HCT116 (cell line): ENCODE data around the gene INPP5D. TPM values are rescaled to one million over a fixed set of nuclear protein-coding genes. Genes with fewer than 3 reads are reported as not detected.

Experiments used
- ATAC-seq: fragments of 200-7000 bp; cut with Tn5 transposase; 2 replicates; pipeline ENCODE4 v1.9.1; 2020; ENCODE audit warnings: mild to moderate bottlenecking, moderate library complexity
- BruUV-seq: library from RNA; stranded (reverse); fragments of 400-500 nt; replicated peaks from 2 replicates; lab custom pipeline; 2021; lab: Mats Ljungman, UMichigan
- CTCF ChIA-PET: fragments of 300-600 bp; sonication (Branson Sonifier 250); formaldehyde crosslinking; loops from one replicate; lab custom pipeline; 2021; ENCODE audit warnings: antibody characterized with exemption; lab: Charles Lee
- POLR2A ChIA-PET: fragments of 300-600, 350-600 bp; sonication (Branson Sonifier 250); formaldehyde crosslinking; loops from one replicate; lab custom pipeline; 2021; ENCODE audit warnings: antibody characterized with exemption; lab: Charles Lee
- RAD21 ChIA-PET, 2 experiments: fragments of 300-600 bp; sonication (Branson Sonifier 250); formaldehyde crosslinking; loops; one replicate each; lab custom pipeline; 2023; ENCODE audit warnings: low total read pairs in 2 of 2; ENCODE audit not compliant: uncharacterized antibody in 2 of 2, unreplicated experiment in 2 of 2, low non-redundant PET in 1 of 2; lab: Charles Lee
- DNase-seq: peaks from one replicate; pipeline ENCODE4 v3.0.0-alpha.2; 2010; ENCODE audit warnings: low read depth, low spot score
- H2AFZ ChIP-seq: fragments of 200-600 bp; shearing (Covaris generic), sonication (generic); 2 replicates; pipeline ENCODE4 v1.6.1; 2017; ENCODE audit warnings: low read depth, mixed run types, mixed read lengths, antibody characterized with exemption, low read length; ENCODE audit not compliant: poor library complexity, severe bottlenecking
- H3K27ac ChIP-seq: 2 replicates; pipeline ENCODE4 v1.5.1; 2012; ENCODE audit warnings: low read depth, low read length
- H3K27me3 ChIP-seq: fragments of 200-600 bp; sonication (generic); 2 replicates; pipeline ENCODE4 v1.6.1; 2016; ENCODE audit warnings: mixed run types, low read length, mixed read lengths; ENCODE audit not compliant: insufficient read depth
- H3K36me3 ChIP-seq, 2 experiments: fragments of 200-500 bp in 1 of 2; fragments of 200-600 bp in 1 of 2; sonication (Bioruptor generic) in 1 of 2; sonication (generic) in 1 of 2; 2 replicates each; pipeline versions ENCODE4 v1.5.1 to v1.6.1; 2014 to 2016; ENCODE audit warnings: low read length in 2 of 2, inconsistent platforms in 1 of 2, mixed read lengths in 1 of 2, mixed run types in 1 of 2; ENCODE audit not compliant: insufficient read depth in 2 of 2, control insufficient read depth in 1 of 2
- H3K4me1 ChIP-seq, 2 experiments: fragments of 200-600 bp in 1 of 2; sonication (generic) in 1 of 2; 2 replicates each; pipeline versions ENCODE4 v1.5.1 to v1.6.1; 2012 to 2017; ENCODE audit warnings: low read length in 2 of 2, inconsistent platforms in 1 of 2, mild to moderate bottlenecking in 1 of 2, mixed read lengths in 1 of 2, mixed run types in 1 of 2, moderate library complexity in 1 of 2; ENCODE audit not compliant: insufficient read depth in 2 of 2, control insufficient read depth in 1 of 2
- H3K4me2 ChIP-seq: fragments of 200-600 bp; sonication (generic); 2 replicates; pipeline ENCODE4 v1.6.1; 2017; ENCODE audit warnings: mixed run types, low read length, mixed read lengths
- H3K4me3 ChIP-seq, 2 experiments: fragments of 200-600 bp in 1 of 2; sonication (generic) in 1 of 2; replicated peaks in 1 of 2; 2 replicates each; pipeline ENCODE4 v1.5.1; 2011 to 2016; ENCODE audit warnings: low read length in 2 of 2, control low read depth in 1 of 2, low read depth in 1 of 2, mild to moderate bottlenecking in 1 of 2, mixed read lengths in 1 of 2, mixed run types in 1 of 2
- H3K79me2 ChIP-seq: fragments of 200-600 bp; sonication (generic); 2 replicates; pipeline ENCODE4 v1.6.1; 2017; ENCODE audit warnings: mild to moderate bottlenecking, mixed run types, low read length, moderate library complexity, mixed read lengths; ENCODE audit not compliant: insufficient read depth
- H3K9ac ChIP-seq: fragments of 200-600 bp; sonication (generic); 2 replicates; pipeline ENCODE4 v1.6.1; 2016; ENCODE audit warnings: low read length, mixed read lengths
- H3K9me2 ChIP-seq: fragments of 200-600 bp; sonication (generic), shearing (Covaris generic); 2 replicates; pipeline ENCODE4 v1.6.1; 2017; ENCODE audit warnings: mixed run types, mild to moderate bottlenecking, moderate library complexity; ENCODE audit not compliant: insufficient read depth
- H3K9me3 ChIP-seq, 2 experiments: fragments of 200-500 bp in 1 of 2; fragments of 200-600 bp in 1 of 2; sonication (Bioruptor generic) in 1 of 2; sonication (generic) in 1 of 2; 2 replicates each; pipeline ENCODE4 v1.6.1; 2014 to 2017; ENCODE audit warnings: low read length in 2 of 2, mixed read lengths in 2 of 2, inconsistent platforms in 1 of 2, low read depth in 1 of 2, mild to moderate bottlenecking in 1 of 2, mixed run types in 1 of 2, moderate library complexity in 1 of 2; ENCODE audit not compliant: control insufficient read depth in 1 of 2, insufficient read depth in 1 of 2
- H4K20me1 ChIP-seq: fragments of 200-600 bp; sonication (generic), shearing (Covaris generic); 2 replicates; pipeline ENCODE4 v1.6.1; 2017; ENCODE audit warnings: mixed run types, mild to moderate bottlenecking, moderate library complexity; ENCODE audit not compliant: insufficient read depth
- ATF3 ChIP-seq: IDR thresholded peaks from 2 replicates; pipeline ENCODE4 v1.6.1; 2012
- CEBPB ChIP-seq: IDR thresholded peaks from 2 replicates; pipeline ENCODE4 v1.6.1; 2012; ENCODE audit warnings: low read depth
- EGR1 ChIP-seq: IDR thresholded peaks from 2 replicates; pipeline ENCODE4 v1.6.1; 2012; ENCODE audit warnings: low read depth
- EZH2 ChIP-seq: fragments of 200-600 bp; sonication (generic); IDR thresholded peaks from 2 replicates; pipeline ENCODE4 v1.6.1; 2017; ENCODE audit warnings: antibody characterized with exemption, mixed run types
- EZH2phosphoT487 ChIP-seq: fragments of 200-600 bp; IDR thresholded peaks from 2 replicates; pipeline ENCODE4 v1.6.1; 2018; ENCODE audit warnings: antibody characterized with exemption, borderline replicate concordance
- FOSL1 ChIP-seq: IDR thresholded peaks from 2 replicates; pipeline ENCODE4 v1.6.1; 2012; ENCODE audit warnings: low read depth
- JUND ChIP-seq: IDR thresholded peaks from 2 replicates; pipeline ENCODE4 v1.6.1; 2012
- MAX ChIP-seq: IDR thresholded peaks from 2 replicates; pipeline ENCODE4 v1.6.1; 2012
- POLR2A ChIP-seq: IDR thresholded peaks from 2 replicates; pipeline ENCODE4 v1.7.0; 2011; ENCODE audit warnings: borderline replicate concordance; ENCODE audit not compliant: insufficient read depth, insufficient read length; ENCODE audit errors: extremely low read depth
- POLR2AphosphoS5 ChIP-seq: IDR thresholded peaks from 2 replicates; pipeline ENCODE4 v1.6.1; 2011; ENCODE audit warnings: mild to moderate bottlenecking, low read depth, low read length, moderate library complexity
- RAD21 ChIP-seq: IDR thresholded peaks from 2 replicates; pipeline ENCODE4 v1.6.1; 2012; ENCODE audit warnings: low read depth, mild to moderate bottlenecking
- SIN3A ChIP-seq: IDR thresholded peaks from 2 replicates; pipeline ENCODE4 v1.6.1; 2012; ENCODE audit warnings: low read depth
- SP1 ChIP-seq: IDR thresholded peaks from 2 replicates; pipeline ENCODE4 v1.6.1; 2012; ENCODE audit warnings: low read depth
- SRF ChIP-seq: IDR thresholded peaks from 2 replicates; pipeline ENCODE4 v1.6.1; 2012; ENCODE audit warnings: low read depth
- TCF7L2 ChIP-seq: IDR thresholded peaks from 2 replicates; pipeline ENCODE4 v1.7.0; 2011; ENCODE audit warnings: borderline replicate concordance, inconsistent platforms; ENCODE audit not compliant: insufficient read depth, insufficient read length; ENCODE audit errors: extremely low read depth
- YY1 ChIP-seq: IDR thresholded peaks from 2 replicates; pipeline ENCODE4 v1.6.1; 2011; ENCODE audit warnings: low read length, low read depth, moderate library complexity, mild to moderate bottlenecking; ENCODE audit not compliant: insufficient replicate concordance; ENCODE audit errors: extremely low read depth
- ZBTB33 ChIP-seq: IDR thresholded peaks from 2 replicates; pipeline ENCODE4 v1.6.1; 2011; ENCODE audit warnings: mild to moderate bottlenecking, low read length, moderate library complexity; ENCODE audit not compliant: insufficient replicate concordance; ENCODE audit errors: extremely low read depth
- ZFX ChIP-seq: fragments of 450-650 bp; IDR thresholded peaks from 2 replicates; pipeline ENCODE4 v1.6.1; 2017
- ZNF274 ChIP-seq: fragments of 200-500 bp; sonication (Bioruptor generic); IDR thresholded peaks from 2 replicates; pipeline ENCODE4 v1.6.1; 2014; ENCODE audit warnings: mild to moderate bottlenecking, low read depth, low read length, inconsistent platforms
- intact Hi-C: fragments of 100-400 bp; cut with micrococcal nuclease; formaldehyde crosslinking; loops from 2 replicates; pipeline ENCODE4 v1.10.0; 2022
- total RNA-seq: library from RNA; stranded (reverse); gene quantifications from one replicate; pipeline ENCODE4 v1.2.1, GENCODE V29; 2021; ENCODE audit not compliant: unreplicated experiment
- TF ChIP-seq, protein P1 (sequence below), 3 experiments: fragments of 200-600 bp in 1 of 3; sonication (generic) in 1 of 3; IDR thresholded peaks in 2 of 3; conservative IDR thresholded peaks in 1 of 3; 2 replicates each; pipeline ENCODE4 v1.5.1; 2012 to 2017; ENCODE audit warnings: low read depth in 2 of 3, low read length in 2 of 3, antibody characterized with exemption in 1 of 3, borderline replicate concordance in 1 of 3, control low read depth in 1 of 3, mild to moderate bottlenecking in 1 of 3, mixed read lengths in 1 of 3, mixed run types in 1 of 3, moderate library complexity in 1 of 3; ENCODE audit not compliant: insufficient read depth in 1 of 3

The INPP5D gene
- total RNA-seq, 1 experiment from 2014 or later: 1.8 TPM

DNA sequence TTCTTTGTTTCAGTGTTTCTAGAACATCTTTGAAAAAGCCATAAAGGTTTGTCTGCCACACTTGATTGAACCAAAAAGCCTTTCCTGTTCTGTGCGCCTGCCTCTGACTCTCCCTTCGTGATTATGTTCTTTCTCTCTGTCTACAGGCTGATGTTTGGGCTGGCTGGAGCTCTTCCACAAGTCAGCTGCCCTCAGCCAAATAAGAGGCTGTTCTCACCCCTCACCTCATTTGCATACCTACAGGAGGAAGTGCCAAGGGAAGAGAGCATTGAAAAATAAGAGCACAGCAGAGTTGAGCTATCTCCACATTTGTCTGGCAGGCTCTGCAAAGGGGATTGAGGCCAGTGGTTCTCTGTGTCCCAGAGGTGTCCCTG is 15.8 kb downstream of the INPP5D start:
- no peak overlapping the region for H3K27ac ChIP-seq
- H3K9ac ChIP-seq: no peak overlapping the region
- no peak overlapping the region for H2AFZ ChIP-seq
- no peak overlapping the region for H3K4me3 ChIP-seq
- TF ChIP-seq YY1 (no peak), SIN3A (no peak), ZBTB33 (no peak), POLR2AphosphoS5 (no peak), EGR1 (no peak), MAX (no peak), ZNF274 (no peak), ZFX (no peak), RAD21 (no peak), EZH2 (no peak), POLR2A (no peak), TCF7L2 (no peak), SP1 (no peak), FOSL1 (no peak), SRF (no peak), JUND (no peak), EZH2phosphoT487 (no peak), ATF3 (no peak), CEBPB (no peak)
- TF ChIP-seq, protein P1, sequence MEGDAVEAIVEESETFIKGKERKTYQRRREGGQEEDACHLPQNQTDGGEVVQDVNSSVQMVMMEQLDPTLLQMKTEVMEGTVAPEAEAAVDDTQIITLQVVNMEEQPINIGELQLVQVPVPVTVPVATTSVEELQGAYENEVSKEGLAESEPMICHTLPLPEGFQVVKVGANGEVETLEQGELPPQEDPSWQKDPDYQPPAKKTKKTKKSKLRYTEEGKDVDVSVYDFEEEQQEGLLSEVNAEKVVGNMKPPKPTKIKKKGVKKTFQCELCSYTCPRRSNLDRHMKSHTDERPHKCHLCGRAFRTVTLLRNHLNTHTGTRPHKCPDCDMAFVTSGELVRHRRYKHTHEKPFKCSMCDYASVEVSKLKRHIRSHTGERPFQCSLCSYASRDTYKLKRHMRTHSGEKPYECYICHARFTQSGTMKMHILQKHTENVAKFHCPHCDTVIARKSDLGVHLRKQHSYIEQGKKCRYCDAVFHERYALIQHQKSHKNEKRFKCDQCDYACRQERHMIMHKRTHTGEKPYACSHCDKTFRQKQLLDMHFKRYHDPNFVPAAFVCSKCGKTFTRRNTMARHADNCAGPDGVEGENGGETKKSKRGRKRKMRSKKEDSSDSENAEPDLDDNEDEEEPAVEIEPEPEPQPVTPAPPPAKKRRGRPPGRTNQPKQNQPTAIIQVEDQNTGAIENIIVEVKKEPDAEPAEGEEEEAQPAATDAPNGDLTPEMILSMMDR (IDR thresholded peaks at IDR 0.05 in 2 of 3, conservative IDR thresholded peaks at IDR 0.05 in 1 of 3; ENCODE audit: borderline replicate concordance in 1 of 3, insufficient read depth in 1 of 3, low read depth in 2 of 3, low read length in 2 of 3): no peak
- no peaks in the 10 kb centered on the region for H3K9me2 ChIP-seq
- H3K9me3 ChIP-seq: no peaks in the 10 kb centered on the region
- ChIA-PET RAD21 (no interaction called here), POLR2A (no interaction called here), CTCF (no interaction called here)
- no peaks in the 10 kb centered on the region for H3K79me2 ChIP-seq
- DNase-seq: no peak
- no peaks in the 10 kb centered on the region for H3K27me3 ChIP-seq
- no peak overlapping the region for H3K4me2 ChIP-seq
- ATAC-seq: no peak
- BruUV-seq: no TSS peak
- H3K36me3 ChIP-seq: no peaks in the 10 kb centered on the region
- intact Hi-C loops: no loop called here
- no peaks in the 10 kb centered on the region for H4K20me1 ChIP-seq
- no peaks in the 10 kb centered on the region for H3K4me1 ChIP-seq
